ENCODE results near the gene GIPC1.
"Not testable (repeated sequence)": the region's sequence is repeated elsewhere in the genome, so short reads cannot be mapped to it uniquely, and the experiment has no call there.

GIPC1 gene, protein sequence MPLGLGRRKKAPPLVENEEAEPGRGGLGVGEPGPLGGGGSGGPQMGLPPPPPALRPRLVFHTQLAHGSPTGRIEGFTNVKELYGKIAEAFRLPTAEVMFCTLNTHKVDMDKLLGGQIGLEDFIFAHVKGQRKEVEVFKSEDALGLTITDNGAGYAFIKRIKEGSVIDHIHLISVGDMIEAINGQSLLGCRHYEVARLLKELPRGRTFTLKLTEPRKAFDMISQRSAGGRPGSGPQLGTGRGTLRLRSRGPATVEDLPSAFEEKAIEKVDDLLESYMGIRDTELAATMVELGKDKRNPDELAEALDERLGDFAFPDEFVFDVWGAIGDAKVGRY

DNA sequence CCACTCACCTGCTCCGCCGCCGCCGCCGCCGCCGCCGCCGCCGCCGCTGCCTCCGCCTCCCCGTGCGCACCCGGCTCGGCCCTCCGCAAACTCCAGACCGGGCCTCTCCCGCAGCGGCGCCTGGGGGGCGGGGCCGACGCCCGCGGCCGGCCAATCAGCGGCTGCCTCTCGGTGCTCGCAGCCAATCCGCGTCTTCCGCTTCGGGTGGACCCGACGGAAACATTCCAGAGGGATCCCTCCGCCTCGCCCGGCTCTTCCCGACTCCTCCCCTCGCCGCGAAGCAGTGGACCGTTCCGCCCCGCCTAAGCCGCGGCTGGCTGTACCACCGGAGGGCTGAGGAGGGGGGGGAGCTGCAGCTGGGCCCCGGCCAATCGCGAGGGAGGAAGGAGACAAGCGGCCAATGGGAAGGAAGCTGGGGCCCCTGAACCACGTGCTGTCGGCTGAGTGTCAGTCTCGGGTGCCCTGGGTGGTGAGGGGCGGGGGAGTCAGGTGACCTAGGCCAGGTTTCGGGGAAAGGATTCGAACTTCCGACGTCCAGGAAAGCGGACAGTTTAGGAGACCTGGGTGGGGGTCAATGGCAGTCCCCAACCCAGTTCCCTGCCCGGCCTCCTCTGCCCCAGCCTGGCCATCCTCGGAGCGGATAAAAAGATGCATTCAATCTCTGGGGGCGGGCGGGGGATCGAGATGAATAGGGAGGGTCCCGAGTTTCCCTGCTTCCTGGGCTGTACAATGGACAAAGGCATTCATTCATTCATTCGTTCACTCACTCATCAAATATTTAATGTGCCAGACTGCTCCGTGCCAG, at the start of gene GIPC1:
TSS of gene GIPC1 (minus strand) at position 99 of the 805 bp plus-strand sequence. CDS start 13,151 bp downstream, outside the sequence.
- DNase-seq, result peak; percentile 90 to 92

DNA sequence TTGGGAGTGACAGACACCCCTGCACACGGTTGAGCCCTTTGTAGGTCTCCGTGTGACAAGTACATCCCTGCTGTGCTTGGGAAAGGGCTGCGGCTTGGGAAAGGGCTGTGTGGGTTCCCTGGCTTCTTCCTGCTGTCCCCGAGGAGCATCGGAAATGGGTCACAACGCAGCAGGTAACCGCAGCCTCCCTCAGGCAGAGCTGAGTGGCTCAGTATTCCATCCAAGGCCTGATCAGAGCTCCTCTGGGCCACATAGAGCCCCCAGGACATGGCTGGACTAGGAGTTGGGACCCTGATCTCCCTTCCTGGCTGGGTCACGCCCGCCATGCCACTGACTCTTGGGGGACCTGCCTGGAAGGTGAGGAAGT, 49.8 kb upstream of the GIPC1 start:
- no peak for DNase-seq

GRCh38 chr19:14544977-14545715, 49.2 kb upstream of the GIPC1 start:
- DNase-seq, result no peak

DNA sequence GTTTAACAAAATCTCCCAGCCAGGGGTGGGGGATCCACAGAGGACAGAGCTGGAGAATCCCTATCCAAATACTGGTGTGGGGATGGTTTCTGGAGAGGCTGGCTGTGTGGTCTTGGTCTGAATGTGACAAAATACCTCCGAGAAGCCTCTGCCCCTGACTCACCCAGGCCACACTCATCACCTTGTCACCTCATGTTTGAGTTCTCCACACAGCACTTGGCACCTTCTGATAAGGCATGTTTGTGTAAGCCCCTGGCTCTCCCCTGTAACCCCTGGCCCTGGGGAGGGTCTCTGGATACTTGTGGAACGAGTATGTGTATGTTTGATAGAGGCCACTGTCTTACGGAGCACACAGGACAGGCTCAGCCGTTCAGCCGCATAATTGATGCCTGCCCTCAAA, 48.1 kb upstream of the GIPC1 start:
- DNase-seq, result no peak

DNA sequence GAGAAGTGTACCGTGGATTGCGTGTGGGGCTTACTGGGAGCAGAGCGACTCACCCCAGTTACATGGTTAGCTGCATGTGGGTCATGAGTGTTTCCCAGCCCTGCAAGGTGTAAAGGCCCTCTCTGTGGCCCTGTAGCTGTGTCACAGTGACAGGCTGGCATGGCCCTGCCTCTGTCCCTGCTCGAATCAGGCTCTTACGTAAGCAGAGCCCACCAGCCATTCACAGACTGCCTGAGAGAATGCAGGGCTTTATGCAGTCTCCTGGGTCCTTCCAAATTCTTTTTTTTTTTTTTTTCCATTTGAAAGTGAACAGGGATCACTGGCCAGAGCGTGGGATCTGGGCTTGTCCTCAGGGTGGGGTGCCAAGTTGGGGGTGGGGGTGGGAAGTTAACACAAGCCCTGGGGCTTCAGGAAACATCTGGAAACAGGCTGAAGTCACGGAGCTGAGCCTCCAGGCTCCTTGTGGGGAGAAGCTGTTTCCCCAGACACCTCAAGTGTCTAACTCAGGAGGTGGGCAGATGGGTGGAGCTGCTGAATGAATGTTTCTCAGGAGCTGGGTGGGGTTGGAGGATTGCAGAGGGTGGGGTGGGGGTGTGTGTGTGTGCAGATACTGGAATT, 46.9 kb upstream of the GIPC1 start:
- DNase-seq, result no peak

GRCh38 chr19:14541979-14542378, 46.1 kb upstream of the GIPC1 start:
- not testable (repeated sequence) for DNase-seq

GRCh38 chr19:14540741-14541525, 45.0 kb upstream of the GIPC1 start:
- DNase-seq, result no peak

DNA sequence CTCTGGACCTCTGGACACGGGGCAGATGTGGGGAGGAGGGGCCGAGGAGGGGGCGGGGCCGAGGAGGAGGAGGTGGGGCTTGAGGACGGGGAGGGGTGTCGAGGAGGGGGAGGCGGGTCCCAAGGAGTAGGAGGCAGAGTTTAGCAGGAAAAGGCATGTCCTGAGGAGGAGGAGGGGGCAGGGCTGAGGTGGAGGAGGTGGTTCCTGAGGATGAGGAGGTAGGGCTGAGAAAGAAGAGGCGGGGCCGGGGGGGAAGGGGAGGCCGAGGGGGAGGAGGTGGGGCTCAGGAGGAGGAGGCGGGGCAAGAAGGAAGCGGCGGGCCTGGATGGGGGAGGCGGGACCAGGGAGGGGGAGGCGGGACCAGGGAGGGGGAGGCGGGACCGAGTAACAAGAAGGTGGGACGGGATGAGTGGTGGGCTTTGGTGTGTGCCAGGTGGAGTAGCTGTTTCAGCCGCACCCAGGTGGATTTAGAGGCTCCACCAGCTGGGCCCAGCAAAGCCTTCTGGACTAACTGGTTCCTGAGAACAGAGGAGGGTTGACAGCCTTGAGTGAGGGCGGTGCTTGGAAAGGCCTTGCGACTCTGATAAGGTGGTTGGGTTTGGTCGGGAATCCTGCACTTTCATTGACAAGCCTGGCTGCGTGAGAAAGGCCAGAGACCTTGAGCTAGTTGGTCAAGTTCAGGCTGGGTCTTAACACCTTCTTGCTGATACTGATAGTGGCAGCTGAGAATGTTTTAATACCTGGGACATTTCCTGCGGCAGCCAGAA, 41.2 kb upstream of the GIPC1 start:
- peak; percentile 62 to 71 for DNase-seq

GRCh38 chr19:14533450-14533849, 37.5 kb upstream of the GIPC1 start:
- no peak for DNase-seq

DNA sequence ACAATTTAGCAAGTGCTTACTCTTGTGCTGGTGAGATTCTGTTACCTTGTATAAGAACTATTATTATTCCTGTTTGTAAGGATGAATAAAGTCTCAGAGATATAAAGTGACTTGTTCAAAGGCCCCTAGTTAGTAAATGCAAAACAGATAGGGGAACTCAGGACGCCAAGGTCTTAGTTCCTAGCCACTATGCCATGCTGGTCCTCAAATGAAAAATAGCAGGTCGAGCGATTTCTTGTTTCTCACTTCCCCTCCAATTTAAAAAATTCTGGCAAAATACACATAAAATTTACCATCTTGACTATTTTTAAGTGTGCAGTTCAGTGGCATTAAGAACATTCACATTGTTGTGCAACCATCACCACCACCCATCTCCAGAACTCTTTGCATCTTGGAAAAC, 34.6 kb upstream of the GIPC1 start:
- no peak for DNase-seq

DNA sequence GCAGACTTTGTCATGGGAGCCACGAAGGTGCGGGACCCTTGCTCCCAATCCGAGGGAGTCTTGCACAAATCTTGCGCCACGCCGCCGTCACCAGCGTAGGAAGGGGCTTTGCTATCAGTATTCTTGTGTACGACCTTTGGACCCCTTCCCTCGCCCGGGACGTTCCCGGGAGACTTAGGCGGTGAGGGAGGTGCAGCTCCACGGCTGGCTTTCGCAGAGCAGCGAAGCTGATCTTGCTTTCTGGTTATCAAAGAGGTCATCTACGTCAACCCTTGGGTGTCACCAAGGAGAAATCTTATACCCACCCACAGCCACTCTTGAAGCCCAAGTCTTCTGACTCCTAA, 34.0 kb upstream of the GIPC1 start:
- peak in 1 of 2 experiments; percentile 50 for DNase-seq

GRCh38 chr19:14529254-14530004, 33.5 kb upstream of the GIPC1 start, which contains the start of gene TECR:
Gene TECR (plus strand): TSS chr19:14529594. CDS start chr19:14529697, 103 bp downstream.
- DNase-seq, result peak; percentile 100

GRCh38 chr19:14528419-14529253, 32.7 kb upstream of the GIPC1 start:
- DNase-seq, result no peak

DNA sequence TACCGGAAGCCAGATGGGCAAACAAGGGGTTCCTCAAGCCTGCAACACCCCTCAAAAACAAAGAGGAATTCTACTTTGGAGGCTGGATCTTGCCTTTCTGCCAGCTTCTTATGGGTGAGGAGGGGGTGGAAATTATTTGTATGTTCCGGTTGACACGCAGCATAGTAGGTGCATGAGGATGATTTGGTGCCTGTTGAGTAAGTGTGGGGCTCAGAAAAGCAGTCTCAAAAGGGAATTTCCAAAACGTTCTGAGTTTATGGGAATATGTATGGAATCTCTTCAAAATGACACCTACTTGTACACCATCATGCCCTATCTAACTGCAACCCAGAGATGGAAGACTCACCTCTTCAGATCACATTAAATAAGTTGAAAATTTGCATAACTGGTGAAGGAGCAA, 30.5 kb upstream of the GIPC1 start:
- DNase-seq, result no peak

GRCh38 chr19:14525729-14526128, 29.8 kb upstream of the GIPC1 start:
- no peak for DNase-seq

- DNase-seq, result no peak
Observed at GRCh38 chr19:14520543-14520942, 24.6 kb upstream of the GIPC1 start.

DNA sequence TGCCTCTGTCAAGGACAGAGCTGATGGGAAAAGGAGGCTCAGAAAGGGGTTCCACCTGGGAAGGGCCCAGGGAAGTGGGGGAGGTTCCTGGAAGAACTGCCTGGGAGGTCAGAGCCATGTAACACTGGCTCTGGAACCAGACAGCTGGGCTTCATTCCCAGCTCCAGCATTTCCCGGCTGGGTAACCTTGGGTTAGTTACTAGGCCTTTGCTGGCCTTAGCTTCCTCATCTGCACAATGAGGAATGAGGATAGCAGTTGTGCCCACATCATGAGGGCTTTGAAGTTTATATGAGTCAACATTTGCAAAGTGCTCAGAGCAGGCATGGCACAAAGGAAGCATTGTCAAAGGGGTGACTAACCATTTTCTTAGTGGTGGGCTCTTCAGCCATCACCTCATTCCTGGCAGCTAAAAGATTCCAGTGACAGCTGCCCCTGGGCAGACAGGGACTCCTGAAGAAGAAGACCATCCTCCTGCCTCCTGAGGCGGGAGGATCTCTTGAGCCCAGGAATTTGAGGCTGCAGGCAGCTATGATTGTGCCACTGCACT, 24.0 kb upstream of the GIPC1 start:
- peak in 1 of 2 experiments; percentile 29 for DNase-seq

DNA sequence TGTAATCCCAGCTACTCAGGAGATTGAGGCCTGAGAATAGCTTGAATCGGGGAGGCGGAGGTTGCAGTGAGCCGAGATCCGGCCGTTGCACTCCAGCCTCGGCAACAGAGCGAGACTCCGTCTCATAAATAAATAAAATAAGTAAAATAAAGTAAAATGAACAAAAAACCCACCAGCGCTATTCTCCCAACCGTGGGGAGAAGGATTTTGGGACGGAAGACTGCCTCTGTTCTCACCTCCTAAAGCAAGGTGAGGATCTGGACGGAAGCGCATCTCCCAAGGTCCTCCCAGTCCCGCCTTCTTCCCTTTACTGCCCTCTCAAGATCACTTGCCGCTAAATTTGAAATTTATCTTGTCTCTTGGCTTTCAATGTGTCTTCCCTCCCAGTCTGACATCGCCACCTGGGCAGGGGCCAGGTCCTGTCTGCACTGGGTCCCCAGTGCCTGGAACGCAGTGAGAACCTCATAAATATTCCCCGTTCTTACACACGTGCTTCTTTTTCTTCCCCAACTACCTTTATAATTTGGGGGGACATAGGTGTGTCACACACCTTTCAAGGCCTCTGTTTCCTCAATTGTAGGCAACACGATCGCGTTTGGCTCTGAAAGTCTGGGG, 23.4 kb upstream of the GIPC1 start:
- DNase-seq, result no peak
